H1 (cell line): Measurements from ENCODE around the gene GIMD1. TPM values are rescaled to one million over a fixed set of nuclear protein-coding genes. Genes with fewer than 3 reads are reported as not detected.

ENCODE experiments used
- CTCF ChIA-PET: fragments of 300-600 bp; sonication (Branson Sonifier 250); formaldehyde crosslinking; loops from one replicate; lab custom pipeline; 2021; ENCODE audit not compliant: partially characterized antibody; lab: Charles Lee
- POLR2A ChIA-PET: fragments of 300-600 bp; sonication (Branson Sonifier 250); formaldehyde crosslinking; loops from one replicate; lab custom pipeline; 2021; ENCODE audit warnings: inconsistent platforms; ENCODE audit not compliant: partially characterized antibody; lab: Charles Lee
- DNase-seq, 2 experiments: peaks; one replicate each; pipeline versions ENCODE4 v3.0.0 to v3.0.0-alpha.2; 2010 to 2022; ENCODE audit warnings: low spot score in 2 of 2, low read depth in 1 of 2, mixed read lengths in 1 of 2
- FAIRE-seq: peaks from 2 replicates; lab custom pipeline; 2011; peaks lifted over from hg19 to GRCh38; lab: Jason Lieb, UNC
- H2AFZ ChIP-seq: 2 replicates; pipeline ENCODE4 v1.8.1; 2012; ENCODE audit warnings: low read length, inconsistent platforms
- H2AK5ac ChIP-seq: 2 replicates; pipeline ENCODE4 v1.6.1; 2013; ENCODE audit warnings: low read depth, low read length
- H2BK120ac ChIP-seq: replicated peaks from 2 replicates; pipeline ENCODE3; 2013; ENCODE audit warnings: low read depth, low read length, inconsistent platforms
- H2BK12ac ChIP-seq: 2 replicates; pipeline ENCODE4 v1.6.1; 2013; ENCODE audit warnings: low read depth, low read length
- H2BK15ac ChIP-seq: 2 replicates; pipeline ENCODE4 v1.6.1; 2013; ENCODE audit warnings: low read length
- H2BK20ac ChIP-seq: 2 replicates; pipeline ENCODE4 v1.6.1; 2013; ENCODE audit warnings: low read length
- H2BK5ac ChIP-seq: 2 replicates; pipeline ENCODE4 v1.6.1; 2013; ENCODE audit warnings: low read depth, low read length
- H3K14ac ChIP-seq: 2 replicates; pipeline ENCODE4 v1.6.1; 2013; ENCODE audit warnings: inconsistent platforms; ENCODE audit not compliant: insufficient read length
- H3K18ac ChIP-seq: 2 replicates; pipeline ENCODE4 v1.6.1; 2013; ENCODE audit warnings: low read length; ENCODE audit errors: extremely low read depth
- H3K23ac ChIP-seq: 2 replicates; pipeline ENCODE4 v1.6.1; 2013; ENCODE audit warnings: inconsistent platforms; ENCODE audit not compliant: insufficient read length
- H3K23me2 ChIP-seq: 2 replicates; pipeline ENCODE4 v1.6.1; 2013; ENCODE audit warnings: low read depth, low read length
- H3K27ac ChIP-seq: 2 replicates; pipeline ENCODE4 v1.6.1; 2011; ENCODE audit warnings: low read depth, low read length, inconsistent platforms
- H3K27me3 ChIP-seq, 4 experiments: replicated peaks in 1 of 4; 1 replicate in 1 of 4; 2 replicates in 3 of 4; pipeline versions ENCODE4 v1.6.1 to v1.8.1; 2011 to 2013; ENCODE audit warnings: low read length in 3 of 4, mild to moderate bottlenecking in 3 of 4, inconsistent platforms in 2 of 4, mixed read lengths in 2 of 4, moderate library complexity in 1 of 4; ENCODE audit not compliant: control insufficient read depth in 3 of 4, insufficient read depth in 3 of 4; ENCODE audit errors: extremely low read depth in 1 of 4
- H3K36me3 ChIP-seq, 4 experiments: 2 replicates each; pipeline versions ENCODE4 v1.6.1 to v1.8.1; 2011 to 2013; ENCODE audit warnings: mild to moderate bottlenecking in 4 of 4, low read length in 3 of 4, moderate library complexity in 2 of 4, control low read depth in 1 of 4, inconsistent platforms in 1 of 4; ENCODE audit not compliant: insufficient read depth in 4 of 4, control insufficient read depth in 2 of 4
- H3K4ac ChIP-seq: replicated peaks from 2 replicates; pipeline ENCODE3; 2013; ENCODE audit warnings: low read length, low read depth, mixed read lengths, inconsistent platforms; ENCODE audit not compliant: insufficient read length
- H3K4me1 ChIP-seq, 4 experiments: replicated peaks in 1 of 4; 1 replicate in 1 of 4; 2 replicates in 3 of 4; pipeline versions ENCODE4 v1.6.1 to v1.8.1; 2011 to 2013; ENCODE audit warnings: low read length in 3 of 4, inconsistent platforms in 2 of 4, mixed read lengths in 1 of 4; ENCODE audit not compliant: insufficient read depth in 4 of 4, control insufficient read depth in 3 of 4
- H3K4me2 ChIP-seq, 2 experiments: 2 replicates each; pipeline versions ENCODE4 v1.6.1 to v1.8.1; 2011 to 2013; ENCODE audit warnings: low read depth in 2 of 2, low read length in 2 of 2, control low read depth in 1 of 2, inconsistent platforms in 1 of 2, mild to moderate bottlenecking in 1 of 2; ENCODE audit not compliant: insufficient read depth in 1 of 2
- H3K4me3 ChIP-seq, 4 experiments: fragments of 200-600, 300-600 bp in 1 of 4; sonication (generic), shearing (Covaris generic), sonication (Bioruptor Twin) in 1 of 4; 2 replicates each; pipeline versions ENCODE4 v1.5.1 to v1.8.1; 2011 to 2016; ENCODE audit warnings: low read length in 4 of 4, low read depth in 3 of 4, control low read depth in 2 of 4, inconsistent platforms in 2 of 4, mild to moderate bottlenecking in 2 of 4, mixed read lengths in 1 of 4, moderate library complexity in 1 of 4; ENCODE audit not compliant: insufficient read depth in 2 of 4; ENCODE audit errors: extremely low read depth in 1 of 4
- H3K56ac ChIP-seq: replicated peaks from 2 replicates; pipeline ENCODE3; 2013; ENCODE audit warnings: low read depth, mild to moderate bottlenecking, mixed read lengths, low read length, inconsistent platforms; ENCODE audit not compliant: insufficient read length
- H3K79me1 ChIP-seq: 2 replicates; pipeline ENCODE4 v1.6.1; 2013; ENCODE audit warnings: low read depth, low read length, control low read depth
- H3K79me2 ChIP-seq, 2 experiments: 2 replicates each; pipeline versions ENCODE4 v1.6.1 to v1.8.1; 2012 to 2013; ENCODE audit warnings: low read length in 2 of 2, mild to moderate bottlenecking in 2 of 2, inconsistent platforms in 1 of 2; ENCODE audit not compliant: insufficient read depth in 2 of 2, control insufficient read depth in 1 of 2
- H3K9ac ChIP-seq, 4 experiments: replicated peaks in 1 of 4; 1 replicate in 1 of 4; 2 replicates in 3 of 4; pipeline versions ENCODE4 v1.6.1 to v1.8.1; 2011 to 2013; ENCODE audit warnings: low read depth in 3 of 4, low read length in 3 of 4, control low read depth in 2 of 4, mild to moderate bottlenecking in 2 of 4, moderate library complexity in 2 of 4, inconsistent platforms in 1 of 4; ENCODE audit errors: extremely low read depth in 1 of 4
- H3K9me3 ChIP-seq, 2 experiments: 2 replicates each; pipeline versions ENCODE4 v1.6.1 to v1.8.1; 2012 to 2013; ENCODE audit warnings: mild to moderate bottlenecking in 2 of 2, moderate library complexity in 2 of 2, control low read depth in 1 of 2, inconsistent platforms in 1 of 2, low read depth in 1 of 2, low read length in 1 of 2, mixed read lengths in 1 of 2; ENCODE audit not compliant: insufficient read depth in 2 of 2
- H4K20me1 ChIP-seq, 2 experiments: replicated peaks in 1 of 2; 2 replicates each; pipeline versions ENCODE3 to v1.8.1; 2011 to 2013; ENCODE audit warnings: inconsistent platforms in 2 of 2, low read length in 2 of 2, mild to moderate bottlenecking in 1 of 2; ENCODE audit not compliant: insufficient read depth in 2 of 2, control insufficient read depth in 1 of 2
- H4K5ac ChIP-seq: 2 replicates; pipeline ENCODE4 v1.6.1; 2013; ENCODE audit warnings: low read length, low read depth, mixed read lengths, inconsistent platforms; ENCODE audit not compliant: insufficient read length
- H4K8ac ChIP-seq: 2 replicates; pipeline ENCODE4 v1.8.0; 2013; ENCODE audit warnings: mild to moderate bottlenecking, moderate library complexity, low read length, inconsistent platforms; ENCODE audit not compliant: insufficient read depth; ENCODE audit errors: extremely low read depth
- H4K91ac ChIP-seq: replicated peaks from 2 replicates; pipeline ENCODE3; 2013; ENCODE audit warnings: low read length, mixed read lengths, inconsistent platforms; ENCODE audit not compliant: insufficient read length
- CEBPB ChIP-seq: IDR thresholded peaks from 2 replicates; pipeline ENCODE4 v1.6.1; 2012; ENCODE audit warnings: low read depth, low read length
- GABPA ChIP-seq: IDR thresholded peaks from 2 replicates; pipeline ENCODE4 v1.6.1; 2011; ENCODE audit warnings: mild to moderate bottlenecking, low read length, moderate library complexity, borderline replicate concordance; ENCODE audit not compliant: insufficient read depth
- HDAC2 ChIP-seq, 2 experiments: fragments of 300-600 bp in 1 of 2; sonication (generic) in 1 of 2; IDR thresholded peaks; 2 replicates each; pipeline ENCODE4 v1.6.1; 2011 to 2012; ENCODE audit warnings: low read depth in 2 of 2, low read length in 2 of 2, mild to moderate bottlenecking in 2 of 2, moderate library complexity in 2 of 2, borderline replicate concordance in 1 of 2, inconsistent platforms in 1 of 2
- HDAC6 ChIP-seq: IDR thresholded peaks from one replicate; pipeline ENCODE4 v1.7.1; 2012; ENCODE audit warnings: low read depth, mild to moderate bottlenecking, inconsistent platforms, low read length, moderate library complexity
- TAF7 ChIP-seq: optimal IDR thresholded peaks from 2 replicates; pipeline ENCODE3; 2011; ENCODE audit warnings: low read depth, mild to moderate bottlenecking, inconsistent platforms, low read length, moderate library complexity, borderline replicate concordance
- WGBS, 2 experiments: shearing (Covaris generic) in 1 of 2; methylation state at CpG; one replicate each; pipeline versions ENCODE4 v1.1.6 to v1.1.7; 2013 to 2015; ENCODE audit warnings: low lambda C conversion rate in 2 of 2, mixed read lengths in 2 of 2, inconsistent platforms in 1 of 2, low coverage in 1 of 2, missing lambda C conversion rate in 1 of 2; ENCODE audit not compliant: insufficient replicate concordance in 2 of 2, insufficient coverage in 1 of 2, insufficient read length in 1 of 2; ENCODE audit errors: extremely low coverage in 1 of 2, missing lambda C conversion rate in 1 of 2; 5-methylcytosine and 5-hydroxymethylcytosine counted together
- polyA plus RNA-seq, 7 experiments: library from polyadenylated mRNA; depleted of rRNA in 3 of 7; stranded (reverse) in 5 of 7; unstranded in 2 of 7; fragments of >200 nt in 5 of 7; fragments of 200-250 nt in 2 of 7; gene quantifications; 1 replicate in 5 of 7; 2 replicates in 1 of 7; 4 replicates in 1 of 7; pipeline versions ENCODE4 v1.2.1 to v1.2.3, GENCODE V29; 2011 to 2013; ENCODE audit warnings: missing spikeins in 2 of 7, mixed read lengths in 2 of 7
- total RNA-seq: library from RNA; stranded (reverse); fragmentation: NEBNext Ultra II Directional; extraction: Animal tissue kit (Norgen Biotek cat#: 25700); gene quantifications from 2 replicates; pipeline ENCODE4 v1.2.1, GENCODE V29; 2021

The GIMD1 gene
- total and polyA plus RNA-seq, 2 of the 8 experiments (the other 6 are each of a cell fraction or from before 2014, with no cell fraction given) = not detected

- no peaks in the 10 kb centered on the region; a peak in 1 of 4 replicates for H3K79me2 ChIP-seq
- no peak overlapping the region for H3K14ac ChIP-seq
- no peak overlapping the region for H3K23ac ChIP-seq
- no peak overlapping the region for H3K4me3 ChIP-seq
- DNase-seq (no peak), FAIRE-seq (no peak)
- H3K9ac ChIP-seq = no peak overlapping the region
- H2BK120ac ChIP-seq = no peak overlapping the region
- no peaks in the 10 kb centered on the region for H3K4me1 ChIP-seq
- H2BK20ac ChIP-seq = no peak overlapping the region
- H3K23me2 ChIP-seq = no peaks in the 10 kb centered on the region
- H3K56ac ChIP-seq = no peak overlapping the region
- no peak overlapping the region for H4K8ac ChIP-seq
- H4K5ac ChIP-seq = no peak overlapping the region
- peaks cover 0 to 8% (median 0%) of the 10 kb centered on the region in 4 experiments; a peak in 3 of 8 replicates for H3K36me3 ChIP-seq
- no peak overlapping the region for H3K4ac ChIP-seq
- H3K79me1 ChIP-seq = no peaks in the 10 kb centered on the region
- CTCF ChIA-PET = interaction anchor here (0.7 kb wide), 2 partner anchors 19 to 173 kb away, joined by 3 read pairs; no protein-coding TSS in a partner anchor
- no peak overlapping the region for H2BK15ac ChIP-seq
- H3K27ac ChIP-seq = no peak overlapping the region
- no peak overlapping the region for H2AK5ac ChIP-seq
- no peaks in the 10 kb centered on the region for H4K20me1 ChIP-seq
- 100% methylated on average over 1 of the region's 1 CpG; no CpG with 5 or more reads in 1 of the 2 experiments for WGBS, 2 experiments
- no peak overlapping the region for H2BK5ac ChIP-seq
- H2AFZ ChIP-seq = no peak overlapping the region
- H4K91ac ChIP-seq = no peak overlapping the region
- no peaks in the 10 kb centered on the region for H3K9me3 ChIP-seq
- H3K27me3 ChIP-seq = no peaks in the 10 kb centered on the region
- H3K4me2 ChIP-seq = no peak overlapping the region
- H2BK12ac ChIP-seq = no peak overlapping the region
- POLR2A ChIA-PET = no interaction called here
- no peak overlapping the region for H3K18ac ChIP-seq
- TF ChIP-seq HDAC2 (IDR thresholded peaks at IDR 0.05; ENCODE audit: borderline replicate concordance in 1 of 2, low read depth in 2 of 2, low read length in 2 of 2) (no peak), HDAC6 (no peak), TAF7 (no peak), CEBPB (no peak), GABPA (no peak)
Observed at GRCh38 chr4:106347167-106347566, 21.4 kb downstream of the GIMD1 start.
